ENCODE data around the gene ATP4B.

DNA sequence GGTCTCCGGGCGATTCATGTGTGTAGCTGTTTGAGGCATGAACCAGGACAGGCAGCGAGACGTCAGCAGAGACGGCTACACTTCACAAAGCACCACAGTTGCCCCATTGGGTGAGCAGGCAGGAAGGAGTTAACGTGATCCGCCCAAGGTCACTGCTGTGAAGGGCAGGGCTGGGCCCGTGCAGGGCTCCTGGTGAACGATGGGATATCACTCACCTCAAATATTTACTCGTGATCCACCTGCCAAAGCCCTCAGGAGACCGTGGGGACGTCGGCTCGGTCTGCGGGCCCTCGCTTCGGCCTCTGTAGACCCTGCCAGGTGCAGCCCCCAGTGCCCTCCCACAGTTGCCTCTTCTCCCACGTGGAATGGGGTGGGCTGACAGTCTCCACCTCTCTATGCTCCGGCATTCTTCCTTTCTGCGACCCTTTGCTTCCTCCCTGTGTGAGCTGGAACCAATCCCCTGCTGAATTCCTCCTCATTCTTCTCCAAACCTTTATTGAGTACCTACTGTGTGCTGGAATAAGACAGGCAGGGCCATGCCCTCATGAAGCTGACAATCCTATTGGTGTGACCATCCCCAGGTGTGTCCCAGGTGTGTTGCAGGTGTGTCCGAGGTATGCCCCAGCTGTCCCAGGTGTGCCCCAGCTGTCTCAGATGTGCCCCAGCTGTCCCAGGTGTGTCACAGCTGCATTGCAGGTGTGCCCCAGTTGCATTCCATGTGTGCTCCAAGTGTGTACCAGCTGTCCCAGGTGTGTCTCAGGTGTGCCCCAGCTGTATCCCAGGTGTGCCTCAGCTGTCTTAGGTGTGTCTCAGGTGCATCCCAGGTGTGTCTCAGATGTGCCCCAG, 7.0 kb upstream of the ATP4B start:
- no peak for TF ChIP-seq POLR2AphosphoS5 (IDR thresholded peaks at IDR 0.05)
- TF ChIP-seq, protein P1, sequence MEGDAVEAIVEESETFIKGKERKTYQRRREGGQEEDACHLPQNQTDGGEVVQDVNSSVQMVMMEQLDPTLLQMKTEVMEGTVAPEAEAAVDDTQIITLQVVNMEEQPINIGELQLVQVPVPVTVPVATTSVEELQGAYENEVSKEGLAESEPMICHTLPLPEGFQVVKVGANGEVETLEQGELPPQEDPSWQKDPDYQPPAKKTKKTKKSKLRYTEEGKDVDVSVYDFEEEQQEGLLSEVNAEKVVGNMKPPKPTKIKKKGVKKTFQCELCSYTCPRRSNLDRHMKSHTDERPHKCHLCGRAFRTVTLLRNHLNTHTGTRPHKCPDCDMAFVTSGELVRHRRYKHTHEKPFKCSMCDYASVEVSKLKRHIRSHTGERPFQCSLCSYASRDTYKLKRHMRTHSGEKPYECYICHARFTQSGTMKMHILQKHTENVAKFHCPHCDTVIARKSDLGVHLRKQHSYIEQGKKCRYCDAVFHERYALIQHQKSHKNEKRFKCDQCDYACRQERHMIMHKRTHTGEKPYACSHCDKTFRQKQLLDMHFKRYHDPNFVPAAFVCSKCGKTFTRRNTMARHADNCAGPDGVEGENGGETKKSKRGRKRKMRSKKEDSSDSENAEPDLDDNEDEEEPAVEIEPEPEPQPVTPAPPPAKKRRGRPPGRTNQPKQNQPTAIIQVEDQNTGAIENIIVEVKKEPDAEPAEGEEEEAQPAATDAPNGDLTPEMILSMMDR (IDR thresholded peaks at IDR 0.05): no peak

Measured in prostate gland (tissue), 2 donors.